Measurements from ENCODE around the gene UBE2G1.

UBE2G1 gene

DNA sequence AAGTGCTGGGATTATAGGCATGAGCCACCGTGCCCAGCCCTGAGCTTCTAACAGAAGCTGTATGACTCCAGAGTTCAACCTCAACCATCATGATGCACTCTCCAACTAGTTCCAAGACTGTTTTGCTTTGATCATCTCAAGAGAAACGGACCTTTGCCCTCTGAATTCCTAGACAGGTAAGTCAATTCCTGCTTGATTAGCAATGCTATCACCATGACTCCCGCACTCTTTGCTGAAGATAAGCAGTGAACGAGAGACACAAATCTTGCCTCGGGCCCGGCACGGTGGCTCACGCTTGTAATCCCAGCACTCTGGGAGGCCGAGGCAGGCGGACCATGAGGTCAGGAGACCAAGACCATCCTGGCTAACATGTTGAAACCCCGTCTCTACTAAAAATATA lies 124.9 kb downstream of the UBE2G1 start:
- no peak for DNase-seq

DNA sequence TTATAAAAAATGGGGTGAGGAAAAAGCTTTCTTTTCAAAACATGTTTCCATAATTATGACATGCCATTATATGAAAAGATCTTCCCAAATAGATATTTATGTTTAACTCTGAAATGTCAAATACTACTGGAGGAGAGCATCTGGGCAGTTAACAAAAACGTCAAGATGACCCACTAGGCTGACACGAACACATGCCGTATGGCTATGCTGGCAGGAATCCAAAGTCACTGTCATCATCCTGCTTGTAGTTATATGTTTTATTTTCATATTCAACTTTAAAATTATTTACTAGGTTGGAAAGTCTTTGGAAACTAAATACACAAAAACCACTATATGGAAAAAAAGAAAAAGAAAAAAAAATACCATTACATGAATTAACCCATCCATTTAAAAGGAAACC lies 130.0 kb downstream of the UBE2G1 start:
- no peak for DNase-seq

DNA sequence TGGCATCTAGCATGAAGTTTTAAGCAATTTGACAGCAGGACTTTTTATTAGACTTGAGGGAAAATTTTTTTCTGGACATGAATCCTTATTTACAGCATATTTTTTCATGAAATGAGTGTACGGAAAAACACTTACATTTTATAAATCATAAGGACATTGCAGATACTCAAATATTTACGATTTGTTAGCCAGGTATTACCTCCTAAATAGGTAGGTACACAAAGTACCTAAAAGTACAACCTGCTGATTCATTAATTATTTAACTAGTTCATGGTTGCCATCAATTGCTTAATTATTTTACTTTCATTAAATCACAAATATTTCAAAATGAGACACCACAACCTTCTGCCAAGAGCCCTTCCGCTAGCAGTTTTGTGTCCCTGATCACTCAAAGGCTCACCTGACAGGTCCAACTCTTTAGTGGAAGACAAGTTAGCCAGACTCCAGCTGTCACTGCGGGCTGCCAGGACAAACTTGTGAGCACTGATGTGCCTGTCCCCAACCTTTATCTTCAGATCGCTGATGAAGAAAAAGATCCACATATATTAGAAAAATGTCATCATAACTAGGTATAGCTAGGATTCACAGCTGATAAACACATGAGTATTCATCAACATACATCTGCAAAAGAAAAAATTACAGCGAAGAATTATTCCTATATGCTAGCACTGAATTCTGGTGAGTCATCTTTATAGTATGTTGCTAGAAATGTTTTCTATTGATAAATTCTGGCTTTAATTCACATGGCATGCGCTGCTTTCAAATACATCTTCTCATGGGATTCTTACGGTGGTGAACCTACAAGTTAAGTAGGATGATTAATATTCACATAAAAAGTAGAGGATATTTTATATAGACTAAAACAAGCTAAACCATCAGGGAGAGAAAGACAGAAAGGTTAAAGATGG lies 130.8 kb downstream of the UBE2G1 start:
- no peak for DNase-seq

DNA sequence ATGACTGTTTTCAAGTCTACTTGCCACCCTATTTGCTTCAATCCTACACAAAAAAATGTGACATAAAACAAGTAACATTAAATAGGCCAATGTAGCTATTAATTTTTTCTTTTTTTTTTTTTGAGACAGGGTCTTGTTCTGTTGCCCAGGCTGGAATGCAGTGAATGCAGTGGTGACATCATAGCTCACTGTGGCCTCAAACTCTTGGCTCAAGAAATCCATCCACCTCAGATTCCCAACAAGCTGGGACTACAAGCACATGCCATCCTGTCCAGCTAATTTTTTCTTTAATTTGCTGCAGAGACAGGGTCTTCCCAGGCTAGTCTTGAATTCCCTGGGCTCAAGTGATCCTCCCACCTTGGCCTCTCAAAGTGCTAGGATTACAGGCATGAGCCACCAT lies 132.1 kb downstream of the UBE2G1 start:
- no peak for DNase-seq

DNA sequence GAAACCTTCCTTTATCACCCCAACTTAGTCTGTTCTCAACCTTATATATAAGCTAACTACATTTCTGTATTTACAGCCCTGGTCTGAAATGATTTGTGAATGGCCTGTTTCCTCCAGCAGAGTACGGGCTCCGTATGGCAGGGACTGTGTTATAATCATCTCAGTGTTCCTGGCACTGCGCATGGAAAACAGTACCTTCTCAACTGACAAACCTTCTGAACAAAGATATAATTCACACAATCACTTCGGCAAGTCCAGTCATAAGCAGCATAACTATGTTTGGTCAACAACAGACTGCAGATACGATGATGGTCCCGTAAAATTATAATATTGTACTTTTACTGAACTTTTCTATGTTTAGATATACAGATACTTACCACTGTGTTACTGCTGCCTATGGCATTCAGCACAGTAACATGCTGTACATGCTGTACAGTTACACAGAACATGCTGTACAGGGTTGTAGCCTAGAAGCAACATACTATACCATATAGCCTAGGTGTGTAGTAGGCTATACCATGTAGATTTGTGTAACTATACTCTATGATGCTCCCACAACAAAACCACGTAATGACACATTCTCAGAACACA lies 132.7 kb downstream of the UBE2G1 start:
- no peak for DNase-seq

DNA sequence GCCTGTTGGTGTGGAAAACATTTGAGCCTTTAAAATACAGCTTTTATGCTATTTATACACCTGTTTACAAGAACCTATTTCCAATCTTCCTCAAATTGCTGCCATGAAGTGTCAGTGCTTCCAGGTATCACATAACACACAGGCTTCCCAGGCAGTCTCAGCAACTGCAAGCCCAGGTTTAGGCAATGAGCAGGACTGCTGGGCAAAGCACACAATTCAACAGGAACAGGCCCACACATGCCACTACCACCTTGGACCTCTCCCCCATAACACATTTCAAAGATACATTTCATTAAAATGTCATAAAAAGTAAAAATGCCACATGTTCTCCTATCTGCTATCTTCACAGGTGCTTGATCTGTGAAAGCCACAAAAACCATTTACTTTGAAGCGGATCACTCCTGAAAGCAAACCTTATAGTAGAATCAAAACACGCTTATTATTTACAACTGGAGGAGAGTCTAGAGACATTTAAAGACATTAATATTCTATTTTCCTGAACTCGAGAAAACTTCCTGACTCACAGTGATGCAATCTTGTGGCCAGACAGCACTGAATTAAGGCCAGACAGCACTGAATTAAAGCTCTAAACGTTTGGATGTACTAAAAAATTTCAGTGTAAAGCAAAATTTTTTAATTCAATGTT lies 134.2 kb downstream of the UBE2G1 start:
- no peak for DNase-seq

DNA sequence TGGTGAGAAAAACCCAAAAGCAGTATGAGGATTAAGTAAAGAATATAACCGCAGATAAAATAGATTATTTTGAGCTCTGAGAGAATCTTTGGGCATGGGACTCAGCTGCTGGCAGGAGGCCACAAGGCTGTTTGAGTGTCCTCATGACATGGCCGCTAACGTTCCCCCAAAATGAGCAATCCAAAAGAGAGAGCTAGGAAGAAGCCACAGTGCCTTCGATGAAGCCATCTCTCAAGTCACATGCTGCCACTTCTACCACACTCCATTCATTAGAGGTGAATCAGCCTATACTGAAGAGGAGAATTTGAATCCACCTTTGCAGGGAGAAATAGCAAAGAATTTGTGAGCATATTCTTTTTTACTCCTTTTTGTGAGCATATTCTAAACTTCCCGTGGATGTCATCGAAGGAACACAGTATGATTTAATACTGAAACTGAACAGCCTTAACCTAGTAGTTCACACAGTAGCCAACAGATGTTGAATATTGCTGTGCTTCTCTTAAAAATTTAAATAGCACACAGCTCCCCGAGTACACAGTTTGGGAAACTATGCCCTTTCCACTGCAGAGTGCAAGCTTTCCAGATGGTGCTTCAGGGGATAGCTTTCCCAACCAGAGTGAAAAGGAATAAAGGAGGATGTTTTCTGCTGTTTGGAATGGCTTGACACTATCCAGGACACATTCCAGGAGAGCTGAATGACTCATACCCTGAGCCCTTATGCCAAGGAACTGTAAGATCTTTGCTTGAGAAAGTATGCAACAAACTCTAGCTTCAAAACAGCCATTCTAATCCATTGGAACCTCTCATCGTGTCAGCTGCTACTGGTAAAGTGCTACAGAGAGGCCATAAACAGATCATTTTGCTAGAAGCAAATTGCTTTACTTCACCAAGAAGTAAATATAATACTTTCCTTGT lies 136.6 kb downstream of the UBE2G1 start:
- DNase-seq: no peak

DNA sequence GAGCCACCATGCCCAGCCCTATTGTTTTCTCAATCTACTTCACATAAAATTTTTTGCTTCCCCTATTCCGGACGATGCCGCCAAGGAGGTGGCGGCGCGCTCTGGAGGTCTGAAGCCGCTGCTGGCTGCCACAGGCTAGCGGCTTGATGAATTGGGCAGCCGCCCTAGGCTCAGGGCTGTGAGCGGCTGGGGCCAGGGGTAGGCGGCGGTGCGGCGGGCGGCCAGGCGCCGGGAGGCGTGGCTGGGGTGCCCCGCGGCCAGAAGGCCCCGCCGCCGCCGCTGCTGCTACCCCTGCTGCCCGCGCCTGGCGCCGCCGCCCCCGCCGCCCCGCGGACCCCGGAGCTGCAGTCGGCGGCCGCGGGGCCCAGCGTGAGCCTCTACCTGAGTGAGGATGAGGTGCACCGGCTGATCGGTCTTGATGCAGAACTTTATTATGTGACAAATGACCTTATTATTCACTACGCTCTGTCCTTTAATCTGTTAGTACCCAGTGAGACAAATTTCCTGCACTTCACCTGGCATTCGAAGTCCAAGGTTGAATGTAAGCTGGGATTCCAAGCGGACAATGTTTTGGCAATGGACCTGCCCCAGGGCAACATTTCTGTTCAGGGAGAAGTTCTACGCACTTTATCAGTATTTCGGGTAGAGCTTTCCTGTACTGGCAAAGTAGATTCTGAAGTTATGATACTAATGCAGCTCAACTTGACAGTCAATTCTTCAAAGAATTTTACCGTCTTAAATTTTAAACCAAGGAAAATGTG lies 144.4 kb downstream of the UBE2G1 start:
- DNase-seq: no peak

DNA sequence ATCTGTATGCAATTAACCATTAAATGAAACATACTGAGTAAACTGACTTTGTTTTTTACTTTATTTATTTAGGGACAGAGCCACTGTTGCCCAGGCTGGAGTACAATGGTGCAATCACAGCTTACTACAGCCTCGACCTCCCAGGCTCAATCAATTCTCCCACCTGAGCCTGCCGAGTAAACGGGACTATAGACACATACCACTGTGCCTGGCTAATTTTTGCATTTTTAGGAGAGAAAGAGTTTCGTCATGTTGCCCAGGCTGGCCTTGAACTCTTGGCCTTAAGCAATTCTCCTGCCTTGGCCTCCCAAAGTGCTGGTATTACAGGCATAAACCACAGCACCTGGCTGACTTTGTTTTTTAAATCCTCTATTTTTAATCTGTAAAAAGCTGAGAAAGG lies 145.3 kb downstream of the UBE2G1 start:
- DNase-seq: no peak

DNA sequence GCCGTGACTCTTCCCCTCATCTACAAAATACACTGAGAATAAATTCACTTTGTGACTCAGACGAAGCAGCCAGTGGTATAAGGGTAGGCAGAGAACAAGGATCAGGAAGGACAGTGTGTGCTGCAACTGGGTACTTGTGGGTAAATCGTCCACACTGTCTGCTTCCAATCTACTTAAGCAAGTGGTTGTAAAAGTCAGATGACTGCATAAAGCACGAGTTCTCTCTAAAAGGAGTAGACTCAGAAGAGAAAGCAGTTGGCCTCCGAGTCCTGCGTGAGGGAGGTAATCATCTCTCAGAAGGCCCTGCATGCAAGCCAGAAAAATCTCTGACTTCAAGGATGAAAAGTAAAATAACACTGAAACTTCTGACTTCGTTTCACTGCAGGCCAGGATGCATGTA lies 145.8 kb downstream of the UBE2G1 start:
- DNase-seq: no peak
